Panc1 (cell line): ENCODE results near the gene MTMR11.

Experiments
- CTCF ChIP-seq: fragments of 450-650 bp; IDR thresholded peaks from 2 replicates; pipeline ENCODE4 v1.5.1; 2017; ENCODE audit warnings: mild to moderate bottlenecking
- POLR2AphosphoS5 ChIP-seq: IDR thresholded peaks from 2 replicates; pipeline ENCODE4 v1.6.1; 2012; ENCODE audit warnings: mild to moderate bottlenecking, low read depth, low read length, moderate library complexity
- REST ChIP-seq, 2 experiments: IDR thresholded peaks; 2 replicates each; pipeline ENCODE4 v1.6.1; 2011 to 2012; ENCODE audit warnings: low read depth in 2 of 2, control low read depth in 1 of 2, low read length in 1 of 2, mild to moderate bottlenecking in 1 of 2, moderate library complexity in 1 of 2; ENCODE audit not compliant: insufficient read depth in 1 of 2

GRCh38 chr1:149940427-149940826 lies 3.7 kb upstream of the MTMR11 start:
- no peak for TF ChIP-seq POLR2AphosphoS5
- no peak for TF ChIP-seq CTCF
- no peak for TF ChIP-seq REST (IDR thresholded peaks at IDR 0.05; ENCODE audit: insufficient read depth in 1 of 2, low read depth in 2 of 2, low read length in 1 of 2)
